GM12864 (cell line): ENCODE data around the gene TEAD2.

Experiments
- DNase-seq: peaks from one replicate; pipeline ENCODE4 v3.0.0-alpha.2; 2011; ENCODE audit warnings: low read depth
- H3K4me3 ChIP-seq: 2 replicates; pipeline ENCODE4 v1.5.1; 2011; ENCODE audit warnings: mild to moderate bottlenecking, low read depth, low read length, control low read depth
- CTCF ChIP-seq: IDR thresholded peaks from 2 replicates; pipeline ENCODE4 v1.5.1; 2011; ENCODE audit warnings: low read depth, mild to moderate bottlenecking, moderate library complexity, low read length, control low read depth, inconsistent platforms; ENCODE audit errors: missing control alignments

Gene TEAD2

DNA sequence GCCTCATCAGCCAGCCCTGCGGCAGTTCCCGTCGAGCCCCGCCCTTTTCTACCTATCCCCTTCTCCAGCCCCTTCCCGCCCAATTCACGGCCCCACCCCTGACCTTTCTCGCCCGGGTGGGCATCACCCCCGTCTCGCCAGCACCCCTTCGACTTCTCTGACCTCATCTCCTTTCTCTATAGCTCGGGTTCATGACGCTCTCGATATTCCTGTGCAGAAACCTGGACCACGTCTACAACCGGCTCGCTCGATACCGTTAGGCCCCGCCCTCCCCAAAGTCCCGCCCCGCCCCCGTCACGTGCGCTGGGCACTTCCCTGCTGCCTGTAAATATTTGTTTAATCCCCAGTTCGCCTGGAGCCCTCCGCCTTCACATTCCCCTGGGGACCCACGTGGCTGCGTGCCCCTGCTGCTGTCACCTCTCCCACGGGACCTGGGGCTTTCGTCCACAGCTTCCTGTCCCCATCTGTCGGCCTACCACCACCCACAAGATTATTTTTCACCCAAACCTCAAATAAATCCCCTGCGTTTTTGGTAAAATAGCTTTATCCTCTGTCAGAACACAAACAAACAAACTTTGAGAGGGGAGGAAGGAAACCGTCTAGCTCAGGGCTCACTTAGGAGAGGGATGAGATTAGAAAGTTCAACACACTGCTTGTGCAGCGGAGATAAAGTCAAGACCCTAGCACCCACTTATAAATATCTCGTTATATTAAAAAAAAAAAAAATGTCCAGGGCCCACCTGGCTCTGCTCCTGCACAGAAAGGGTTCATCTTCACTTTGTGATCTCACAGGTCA lies 21.9 kb downstream of the TEAD2 start:
- H3K4me3 ChIP-seq: peak overlapping the region; percentile 43
- DNase-seq: peak; percentile 82
- no peak for TF ChIP-seq CTCF

- peak; percentile 70 for DNase-seq
- H3K4me3 ChIP-seq: peak overlapping the region; percentile 43
- no peak for TF ChIP-seq CTCF
These were observed 22.7 kb downstream of the TEAD2 start for GRCh38 chr19:49339301-49340068.

DNA sequence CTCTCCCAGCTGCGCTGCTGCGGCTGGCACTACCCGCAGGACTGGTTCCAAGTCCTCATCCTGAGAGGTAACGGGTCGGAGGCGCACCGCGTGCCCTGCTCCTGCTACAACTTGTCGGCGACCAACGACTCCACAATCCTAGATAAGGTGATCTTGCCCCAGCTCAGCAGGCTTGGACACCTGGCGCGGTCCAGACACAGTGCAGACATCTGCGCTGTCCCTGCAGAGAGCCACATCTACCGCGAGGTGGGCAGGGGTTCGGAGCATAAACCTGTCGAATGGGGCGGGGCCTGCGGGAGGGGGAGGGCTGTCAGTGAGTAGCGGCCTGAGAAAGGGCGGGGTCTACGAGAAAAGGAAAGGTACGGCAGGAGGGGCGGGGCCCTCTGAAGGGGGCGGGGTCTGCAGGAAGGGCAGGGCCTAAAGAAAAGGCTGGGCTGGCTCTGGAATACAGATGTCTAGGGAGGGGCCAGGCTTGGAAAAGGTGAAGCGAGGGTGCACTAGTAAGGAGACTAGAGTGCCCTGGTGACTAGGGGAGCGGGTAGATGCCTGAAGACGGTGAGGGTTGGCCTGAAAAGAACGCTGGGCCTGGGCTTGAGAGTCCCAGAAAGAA lies 23.4 kb downstream of the TEAD2 start:
- TF ChIP-seq CTCF: no peak
- DNase-seq: no peak
- peak overlapping the region; percentile 39 for H3K4me3 ChIP-seq

- no peak for DNase-seq
- TF ChIP-seq CTCF: no peak
- H3K4me3 ChIP-seq: peak overlapping the region; percentile 27; the same call in 1 of the 2 replicates
These were observed 24.1 kb downstream of the TEAD2 start for GRCh38 chr19:49338023-49338677.

DNA sequence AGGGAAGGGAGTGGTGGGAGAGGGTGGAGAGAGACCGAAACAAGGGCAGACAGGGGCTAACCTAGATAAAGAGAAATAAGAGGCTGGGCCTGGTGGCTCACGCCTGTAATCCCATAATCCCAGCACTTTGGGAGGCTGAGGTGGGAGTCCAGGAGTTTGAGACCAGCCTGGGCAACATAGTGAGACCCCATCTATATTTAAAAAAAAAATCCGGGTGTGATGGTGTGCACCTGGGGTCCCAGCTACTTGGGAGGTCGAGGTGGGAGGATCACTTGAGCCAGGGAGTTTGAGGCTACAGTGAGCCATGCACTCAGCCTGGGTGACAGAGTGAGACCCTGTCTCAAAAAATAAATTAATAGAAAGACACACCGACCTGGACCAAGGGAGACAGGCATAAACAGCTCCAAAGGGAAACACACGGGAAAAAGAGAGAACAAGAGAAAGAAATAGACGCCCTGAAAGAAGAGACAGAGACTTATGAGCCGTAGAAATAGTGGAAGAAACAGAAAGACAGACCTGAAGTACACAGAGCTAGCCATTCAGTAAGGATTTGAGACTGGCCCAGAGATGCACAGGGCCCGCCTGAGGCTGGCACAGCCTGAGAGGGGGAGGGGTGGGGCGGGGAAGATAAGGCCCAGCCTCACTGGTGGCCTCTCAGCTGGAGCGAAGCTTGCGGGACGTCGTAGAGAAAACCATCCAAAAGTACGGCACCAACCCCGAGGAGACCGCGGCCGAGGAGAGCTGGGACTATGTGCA lies 24.8 kb downstream of the TEAD2 start:
- no peak for DNase-seq
- no peak for TF ChIP-seq CTCF

More for the DNA sequence above, 24.8 kb downstream of the TEAD2 start:
- peak overlapping the region; percentile 55; the same call in 1 of the 2 replicates for H3K4me3 ChIP-seq
